B cell (primary cell): ENCODE results near the gene IDH3A.

Source experiments
- CTCF ChIP-seq: fragments of 200-600 bp; IDR thresholded peaks from one replicate; pipeline ENCODE4 v1.8.0; 2022; ENCODE audit warnings: antibody characterized with exemption, mild to moderate bottlenecking
- EZH2 ChIP-seq: IDR thresholded peaks from 2 replicates; pipeline ENCODE4 v1.6.1; 2012; ENCODE audit warnings: borderline replicate concordance, low read depth, mild to moderate bottlenecking, moderate library complexity, low read length; ENCODE audit not compliant: insufficient read depth, poor library complexity, severe bottlenecking

GRCh38 chr15:78110916-78111475 is 38.2 kb upstream of the IDH3A start:
- TF ChIP-seq CTCF (no peak), EZH2 (no peak)
